GM18909 (cell line): Measurements from ENCODE around the gene DEAF1.
"Not testable (repeated sequence)": the region's sequence is repeated elsewhere in the genome, so short reads cannot be mapped to it uniquely, and the experiment has no call there.

Experiments used
- ATAC-seq: cut with Tn5 transposase; IDR thresholded peaks from one replicate; pipeline ENCODE4 v1.9.1; 2021; ENCODE audit warnings: mild to moderate bottlenecking; ENCODE audit not compliant: unreplicated experiment, poor library complexity

DEAF1 gene

GRCh38 chr11:702462-703461, 7.7 kb upstream of the DEAF1 start:
- no peak for ATAC-seq

DNA sequence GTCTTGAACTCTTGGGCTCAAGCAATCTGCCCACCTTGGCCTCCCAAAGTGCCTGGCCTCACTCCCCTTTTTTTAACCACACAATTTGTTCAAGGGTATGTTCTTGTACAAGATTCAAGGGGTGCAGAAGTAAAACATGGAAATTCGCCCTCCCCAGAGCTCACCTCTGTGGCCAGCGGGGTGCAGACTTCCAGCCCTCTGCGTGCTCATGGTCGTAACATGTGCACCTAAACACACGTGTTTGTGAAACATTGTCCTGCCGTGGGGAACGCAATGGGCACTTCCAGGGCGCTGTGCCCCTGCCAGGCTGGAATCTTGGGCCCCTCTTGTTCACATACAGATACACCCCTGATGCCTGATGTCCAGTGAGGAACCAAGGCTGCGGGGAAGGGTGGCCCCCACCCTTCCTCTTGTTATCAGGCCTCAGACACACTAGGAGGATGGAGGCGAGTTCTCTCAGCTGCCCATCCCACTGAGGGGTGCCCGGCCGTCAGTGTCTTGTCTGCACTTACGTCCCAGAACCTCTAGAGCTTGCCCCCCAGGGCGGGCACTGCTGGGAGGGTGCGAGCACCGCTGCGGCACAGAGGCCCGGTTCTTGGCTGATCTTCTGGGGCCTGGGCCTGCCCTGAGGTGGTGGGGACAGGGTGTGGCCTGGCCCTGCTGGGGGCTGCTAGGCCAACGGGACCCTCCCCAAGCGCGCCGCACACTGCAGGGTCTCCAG, 6.9 kb upstream of the DEAF1 start:
- ATAC-seq = no peak

DNA sequence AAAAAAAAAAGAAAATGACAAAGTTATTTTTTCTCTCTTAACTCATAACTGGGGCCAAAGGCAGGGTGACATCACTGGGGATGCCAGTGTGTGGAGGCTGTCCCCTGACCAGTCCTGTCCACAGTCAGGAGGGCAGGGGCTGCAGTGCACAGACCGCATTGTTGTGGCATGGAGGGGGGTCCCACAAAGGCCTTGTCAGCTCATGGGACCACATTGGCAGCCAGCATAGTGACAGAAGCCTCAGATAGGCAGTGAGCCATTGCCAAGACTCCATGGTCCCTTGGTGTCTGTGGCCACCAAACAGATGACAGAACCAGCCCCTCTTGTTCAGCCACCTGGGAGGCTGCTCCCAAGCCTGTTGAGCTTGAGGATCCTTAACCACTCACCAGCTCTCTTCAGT, 4.7 kb upstream of the DEAF1 start:
- no peak for ATAC-seq

GRCh38 chr11:699116-699508, 4.1 kb upstream of the DEAF1 start:
- ATAC-seq = no peak

- no peak for ATAC-seq
These were observed 3.6 kb upstream of the DEAF1 start for GRCh38 chr11:698493-699115.

DNA sequence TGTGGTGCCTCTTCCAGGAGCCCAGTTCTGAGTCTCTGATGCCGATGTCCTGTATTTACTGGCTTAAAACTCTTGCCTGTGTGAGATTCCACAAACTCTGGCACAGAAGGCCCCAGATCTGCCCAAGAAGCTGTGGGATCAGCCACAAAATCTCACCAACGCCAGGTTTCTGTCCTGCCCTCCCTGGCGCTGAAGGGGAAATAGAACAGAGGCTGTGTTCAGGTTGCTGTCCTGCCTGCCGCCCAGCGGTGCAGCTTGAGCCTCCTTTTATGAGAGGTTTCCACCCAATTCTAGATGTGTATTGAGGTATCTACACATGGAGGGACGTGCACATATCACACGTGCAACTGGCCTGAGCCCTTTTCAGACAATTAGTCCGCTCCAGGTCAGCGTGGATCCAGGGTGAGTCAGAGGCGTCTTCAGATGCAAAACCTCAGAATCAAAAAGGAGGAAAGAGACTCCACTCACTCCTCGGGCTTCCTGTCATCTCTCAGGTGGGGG, 2.8 kb upstream of the DEAF1 start:
- no peak for ATAC-seq

GRCh38 chr11:696955-697491, 2.0 kb upstream of the DEAF1 start:
- ATAC-seq = no peak

DNA sequence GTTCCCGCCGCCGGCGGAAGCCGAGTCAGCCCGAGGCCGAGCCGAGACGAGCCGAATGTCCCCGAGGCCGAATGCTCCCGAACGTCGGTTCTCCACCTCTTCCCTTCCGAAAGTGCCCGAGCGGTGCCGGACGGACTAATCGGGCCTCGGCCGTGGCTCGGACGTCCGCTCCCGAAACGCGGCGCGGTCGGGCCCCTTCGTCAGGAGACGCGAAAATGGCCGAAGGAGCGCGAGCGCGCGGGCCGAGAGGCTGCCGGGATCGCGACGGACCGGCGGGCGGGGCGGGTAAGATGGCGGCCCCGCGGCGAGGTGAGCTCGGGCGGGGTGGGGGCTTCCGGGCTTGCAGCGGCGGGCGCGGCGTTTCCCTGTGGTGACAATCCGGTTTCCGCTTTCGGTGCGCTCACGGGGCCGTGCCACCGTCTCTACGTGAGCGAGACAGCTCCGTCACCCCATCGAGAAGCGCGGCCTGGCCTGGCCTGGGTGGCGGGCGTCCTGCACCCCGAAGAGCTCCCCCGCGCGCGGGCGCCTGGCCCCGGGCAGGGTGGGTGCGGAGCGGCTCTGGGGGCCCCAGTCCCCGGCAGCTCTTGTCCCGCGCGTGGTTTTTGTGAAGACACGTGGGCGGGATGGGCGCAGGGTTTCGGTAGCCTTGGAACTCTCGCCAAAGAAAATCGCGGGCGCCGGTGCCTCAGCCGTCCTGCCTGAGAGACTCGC, 671 bp upstream of the DEAF1 start, which contains the start of gene TMEM80:
TMEM80 (plus strand) TSS at position 279 of the 711 bp plus-strand sequence; CDS start at position 291, 12 bp downstream.
- peak; percentile 73 for ATAC-seq

GRCh38 chr11:695288-695537, 191 bp upstream of the DEAF1 start:
- no peak for ATAC-seq

- no peak for ATAC-seq
These were observed 997 bp downstream of the DEAF1 start for GRCh38 chr11:693887-694562.

- ATAC-seq = no peak
These were observed 1.6 kb downstream of the DEAF1 start for GRCh38 chr11:693415-693831.

DNA sequence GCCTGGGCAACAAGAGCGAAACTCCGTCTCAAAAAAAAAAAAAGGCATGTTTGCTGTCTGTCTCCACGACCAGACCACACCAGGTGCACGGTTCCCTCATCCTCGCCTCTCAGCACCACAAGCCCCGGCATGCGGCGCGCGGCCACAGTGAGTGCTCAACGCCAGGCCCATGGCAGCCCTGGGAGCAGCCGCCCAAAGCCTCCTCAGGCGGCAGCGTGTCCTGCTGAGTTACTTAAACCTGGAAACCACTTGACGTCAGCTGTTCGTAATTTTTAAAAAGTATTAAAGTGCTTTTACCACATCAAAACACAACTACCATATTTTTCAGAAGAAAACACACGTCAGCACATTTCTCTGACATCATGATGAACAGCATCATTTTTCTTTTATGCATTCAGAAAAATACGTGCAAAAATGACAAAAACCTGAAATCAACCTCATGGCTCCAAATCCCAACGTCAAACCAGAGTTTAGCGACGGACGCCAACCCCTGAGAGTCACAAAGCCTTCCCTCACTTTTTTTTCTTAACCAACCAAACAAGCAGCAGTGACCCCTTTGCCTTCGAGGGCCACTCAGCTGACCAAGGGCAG, 2.1 kb downstream of the DEAF1 start:
- no peak for ATAC-seq

- ATAC-seq = no peak
These were observed 3.1 kb downstream of the DEAF1 start for GRCh38 chr11:691710-692590.

DNA sequence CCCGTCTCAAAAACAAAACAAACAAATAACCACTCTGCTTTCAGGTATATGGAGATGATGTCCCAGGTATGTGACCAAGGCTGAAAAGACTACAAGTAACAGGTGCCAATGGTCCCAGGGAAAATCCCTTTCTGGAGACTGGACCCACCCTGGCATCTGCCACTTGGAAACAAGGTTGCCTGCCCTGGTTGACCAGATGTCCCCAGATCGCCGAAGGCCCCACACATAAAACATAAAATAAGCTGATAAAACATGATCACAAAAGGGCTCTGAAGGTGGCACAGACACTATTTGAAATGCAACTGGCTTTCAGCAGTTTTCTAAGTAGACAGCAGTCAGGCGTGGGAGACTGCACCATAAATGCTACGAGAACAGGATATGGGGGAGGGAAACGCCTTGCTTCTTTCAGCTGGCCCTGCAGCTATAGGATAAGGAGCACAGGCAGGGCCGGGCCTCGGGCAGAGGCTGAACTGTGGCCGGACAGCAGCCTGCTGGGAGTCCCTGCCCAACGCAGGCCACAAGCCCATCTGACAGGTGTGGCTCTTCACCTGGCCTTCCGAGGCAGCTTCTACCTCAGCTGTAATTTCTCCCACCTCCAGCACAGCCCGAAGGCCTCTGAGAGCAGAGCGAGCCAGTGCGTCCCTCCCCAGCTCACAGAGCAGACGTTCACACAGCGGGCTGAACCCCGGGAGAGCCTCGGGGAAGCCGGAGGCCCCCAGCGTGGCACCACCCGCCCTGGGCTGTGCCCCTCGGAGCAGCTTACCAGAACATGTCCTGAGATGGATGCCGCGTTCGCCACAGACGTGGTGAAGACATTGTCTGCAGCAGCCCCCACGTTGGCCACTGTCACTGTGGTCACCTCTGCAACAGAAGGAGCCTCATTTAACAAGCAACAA, 4.0 kb downstream of the DEAF1 start:
- ATAC-seq = no peak

DNA sequence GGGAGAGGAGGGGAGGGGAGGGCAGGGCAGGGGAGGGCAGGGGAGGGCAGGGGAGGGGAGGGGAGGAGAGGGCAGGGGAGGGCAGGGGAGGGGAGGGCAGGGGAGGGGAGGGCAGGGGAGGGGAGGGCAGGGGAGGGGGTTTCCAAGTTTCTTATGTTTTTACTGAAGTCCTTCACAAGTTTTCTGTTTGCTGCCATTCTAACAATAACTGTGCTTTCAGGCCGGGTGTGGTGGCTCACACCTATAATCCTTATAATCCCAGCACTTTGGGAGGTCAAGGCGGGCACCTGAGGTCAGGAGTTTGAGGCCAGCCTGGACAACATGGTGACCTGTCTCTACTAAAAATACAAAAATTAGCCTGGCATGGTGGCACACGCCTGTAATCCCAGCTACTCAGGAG, 4.8 kb downstream of the DEAF1 start:
- ATAC-seq = not testable (repeated sequence)

DNA sequence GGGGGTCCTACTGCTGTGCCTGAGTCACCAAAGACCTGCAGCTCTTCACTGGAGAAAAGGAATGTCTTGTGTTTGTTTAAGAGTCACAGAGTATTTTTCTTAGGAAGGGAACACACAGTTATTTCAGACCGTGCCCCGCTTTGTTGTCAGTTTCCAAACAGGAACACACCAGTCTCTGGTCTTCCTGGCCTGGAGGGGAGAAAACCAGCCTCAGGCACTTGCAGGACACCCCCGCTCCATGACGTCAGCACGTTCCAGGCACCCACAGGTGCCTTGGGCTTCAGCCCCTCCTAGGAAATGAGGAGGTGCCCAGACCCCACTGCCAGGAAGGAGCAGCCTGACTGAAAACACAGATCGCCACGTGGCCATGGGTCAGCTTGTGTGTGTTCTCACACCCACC, 5.4 kb downstream of the DEAF1 start:
- ATAC-seq = no peak

DNA sequence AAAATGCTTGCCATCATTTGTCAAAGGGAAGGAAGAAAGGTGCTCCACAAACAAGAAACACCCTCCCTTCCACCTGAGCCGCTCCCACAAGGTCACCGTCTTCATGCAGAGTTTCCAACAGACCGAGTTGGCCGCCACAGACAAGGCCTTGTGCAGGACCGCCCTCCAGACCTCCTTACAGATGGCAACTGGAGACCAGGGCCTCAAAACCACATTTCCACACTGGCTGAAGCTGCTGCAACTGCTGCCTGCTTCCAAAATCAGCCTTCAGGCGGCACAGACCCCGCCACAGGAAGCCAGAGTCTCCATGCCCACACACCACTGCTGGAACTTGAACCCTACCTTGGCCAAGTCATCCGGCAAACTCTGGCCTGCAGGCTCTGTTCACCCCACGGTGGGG, 6.3 kb downstream of the DEAF1 start:
- ATAC-seq = no peak
